EL (cell line): ENCODE measurements around the gene CALML3.
"Not testable (repeated sequence)": the region's sequence is repeated elsewhere in the genome, so short reads cannot be mapped to it uniquely, and the experiment has no call there.

Source experiments
- DNase-seq: peaks from one replicate; pipeline ENCODE4 v3.0.0-alpha.2; 2016

CALML3 gene

GRCh38 chr10:5559022-5559421 lies 34.3 kb downstream of the CALML3 start:
- not testable (repeated sequence) for DNase-seq

GRCh38 chr10:5559642-5560141 lies 34.9 kb downstream of the CALML3 start:
- DNase-seq, result peak; percentile 79

GRCh38 chr10:5560142-5560816 lies 35.5 kb downstream of the CALML3 start:
- no peak for DNase-seq

GRCh38 chr10:5560817-5561703 lies 36.3 kb downstream of the CALML3 start:
- DNase-seq, result no peak

DNA sequence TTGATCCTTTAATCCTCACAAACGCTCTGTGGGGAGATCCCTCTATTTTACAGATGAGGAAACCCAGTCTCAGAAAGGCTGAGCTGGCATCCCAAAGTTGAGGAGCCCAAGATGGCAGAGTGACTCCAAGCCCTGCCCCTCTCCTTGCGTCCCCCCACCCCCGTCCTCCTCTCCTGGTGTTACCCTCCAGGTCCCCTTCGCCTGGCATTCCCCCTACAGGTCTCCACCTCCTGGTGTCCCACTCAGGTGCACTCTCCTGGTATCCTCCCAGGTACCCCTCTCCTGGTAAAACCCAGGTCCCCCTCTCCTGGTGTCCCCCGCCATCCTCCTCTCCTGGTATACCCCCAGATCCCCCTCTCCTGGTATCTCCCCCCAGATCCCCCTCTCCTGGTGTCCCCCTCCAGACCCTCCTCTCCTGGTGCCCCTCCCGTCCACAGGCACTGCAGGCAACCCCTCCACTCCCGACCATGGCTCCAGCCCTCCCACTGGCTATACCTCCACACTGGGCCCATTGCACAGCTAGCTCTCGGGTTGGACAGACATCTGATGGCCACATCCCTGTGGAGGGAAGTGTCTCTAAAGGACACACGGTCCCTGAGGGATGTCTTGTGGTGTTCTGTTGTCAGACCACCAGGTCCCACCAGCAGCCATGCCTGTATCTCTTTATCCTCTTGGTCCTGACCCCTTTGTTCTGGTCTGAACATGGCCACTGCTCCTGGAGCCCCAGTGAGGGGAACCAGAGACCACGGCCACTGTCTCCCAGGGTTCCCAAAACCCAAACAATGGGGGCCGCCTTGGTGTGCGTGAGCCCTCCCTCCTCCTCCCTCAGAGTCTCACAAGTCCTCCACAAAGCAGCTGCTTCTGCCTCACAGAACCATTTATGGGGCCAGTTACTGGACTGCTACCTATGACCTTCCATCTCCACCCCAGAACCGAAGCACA lies 37.2 kb downstream of the CALML3 start:
- DNase-seq, result no peak

GRCh38 chr10:5563321-5563961 lies 38.7 kb downstream of the CALML3 start:
- DNase-seq, result peak; percentile 73

- peak; percentile 78 for DNase-seq
Measured at GRCh38 chr10:5563991-5564536, 39.3 kb downstream of the CALML3 start.

GRCh38 chr10:5564537-5565204 lies 39.9 kb downstream of the CALML3 start:
- DNase-seq, result no peak

GRCh38 chr10:5565205-5565545 lies 40.4 kb downstream of the CALML3 start:
- no peak for DNase-seq

DNA sequence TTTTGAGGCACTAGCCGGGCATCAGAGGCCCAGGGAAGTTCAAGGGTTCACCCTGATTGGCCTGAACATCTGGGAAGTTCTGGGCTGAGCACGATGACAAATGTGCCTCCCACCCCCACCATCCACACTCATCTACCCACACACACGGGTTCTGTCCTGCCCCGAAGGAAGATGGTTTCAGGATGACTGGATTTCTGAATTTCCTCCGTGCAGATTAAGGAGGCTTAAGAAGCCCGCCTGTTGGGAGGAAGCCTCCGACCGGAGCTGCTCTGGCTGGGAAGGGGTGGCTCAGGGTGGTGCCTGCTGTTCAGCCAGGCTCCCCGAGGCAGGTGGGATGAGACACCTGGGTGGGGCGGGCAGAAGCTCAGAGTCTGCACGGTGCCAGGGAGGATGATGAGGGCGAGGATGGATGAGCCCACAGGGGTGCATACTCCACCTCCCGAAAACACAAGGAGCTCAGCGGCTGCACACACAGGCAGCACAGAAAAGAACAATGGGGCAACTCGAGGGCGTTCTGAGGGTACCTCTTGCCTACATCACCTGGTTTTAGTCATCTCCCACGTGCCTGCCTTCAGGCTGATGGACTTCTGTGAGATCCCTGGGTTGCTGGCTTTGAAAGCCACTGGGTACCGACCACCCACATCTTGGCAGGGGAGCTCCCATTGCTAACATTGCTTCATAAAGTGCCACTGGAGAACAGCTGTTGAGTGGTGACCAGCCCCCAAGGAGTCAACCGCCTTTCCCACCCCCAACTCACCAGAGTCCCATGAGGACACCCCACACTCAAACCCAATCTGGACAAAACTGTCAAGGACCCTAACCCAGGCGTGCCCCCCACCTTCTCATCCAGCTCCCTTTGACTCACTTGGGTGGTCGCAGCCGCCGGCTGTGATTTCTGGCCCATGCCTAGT lies 41.2 kb downstream of the CALML3 start:
- peak; percentile 94 for DNase-seq

GRCh38 chr10:5566614-5567013 lies 41.9 kb downstream of the CALML3 start:
- no peak for DNase-seq

- no peak for DNase-seq
Measured at GRCh38 chr10:5567477-5567876, 42.7 kb downstream of the CALML3 start.

- DNase-seq, result no peak
Measured at GRCh38 chr10:5568984-5569383, 44.2 kb downstream of the CALML3 start.

GRCh38 chr10:5569568-5569967 lies 44.8 kb downstream of the CALML3 start:
- DNase-seq, result no peak

DNA sequence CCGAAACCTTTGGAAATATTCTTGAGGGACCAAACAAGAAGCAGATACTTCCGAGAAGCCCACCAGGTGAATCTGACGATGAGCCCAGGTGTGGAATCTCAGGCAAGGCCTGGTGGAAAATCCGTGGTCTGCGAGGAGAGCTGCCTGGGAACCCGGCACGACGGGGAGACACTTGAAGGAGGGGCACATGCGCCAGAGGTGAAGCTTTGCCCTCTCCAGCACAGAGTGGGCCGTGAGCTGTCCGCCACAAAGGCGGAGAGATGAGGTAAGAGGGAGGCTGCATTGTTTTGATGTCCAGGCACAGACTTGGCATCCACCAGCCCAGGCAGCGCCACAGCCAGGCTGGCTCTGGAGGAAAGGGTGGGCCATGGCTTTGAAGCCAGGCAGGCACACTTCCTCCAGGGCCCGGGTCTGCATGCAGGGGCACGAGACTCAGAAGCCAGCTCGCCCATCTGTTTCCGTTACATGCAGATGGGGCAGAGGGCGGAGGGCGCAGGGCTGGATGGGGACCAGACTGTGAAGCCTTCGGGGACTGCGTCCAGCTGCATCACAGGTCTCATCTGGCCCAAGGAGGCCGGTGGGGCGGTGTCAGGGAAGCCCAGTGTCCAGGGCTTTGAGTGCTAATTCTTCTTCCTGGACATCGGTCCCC lies 45.4 kb downstream of the CALML3 start:
- DNase-seq, result no peak

DNA sequence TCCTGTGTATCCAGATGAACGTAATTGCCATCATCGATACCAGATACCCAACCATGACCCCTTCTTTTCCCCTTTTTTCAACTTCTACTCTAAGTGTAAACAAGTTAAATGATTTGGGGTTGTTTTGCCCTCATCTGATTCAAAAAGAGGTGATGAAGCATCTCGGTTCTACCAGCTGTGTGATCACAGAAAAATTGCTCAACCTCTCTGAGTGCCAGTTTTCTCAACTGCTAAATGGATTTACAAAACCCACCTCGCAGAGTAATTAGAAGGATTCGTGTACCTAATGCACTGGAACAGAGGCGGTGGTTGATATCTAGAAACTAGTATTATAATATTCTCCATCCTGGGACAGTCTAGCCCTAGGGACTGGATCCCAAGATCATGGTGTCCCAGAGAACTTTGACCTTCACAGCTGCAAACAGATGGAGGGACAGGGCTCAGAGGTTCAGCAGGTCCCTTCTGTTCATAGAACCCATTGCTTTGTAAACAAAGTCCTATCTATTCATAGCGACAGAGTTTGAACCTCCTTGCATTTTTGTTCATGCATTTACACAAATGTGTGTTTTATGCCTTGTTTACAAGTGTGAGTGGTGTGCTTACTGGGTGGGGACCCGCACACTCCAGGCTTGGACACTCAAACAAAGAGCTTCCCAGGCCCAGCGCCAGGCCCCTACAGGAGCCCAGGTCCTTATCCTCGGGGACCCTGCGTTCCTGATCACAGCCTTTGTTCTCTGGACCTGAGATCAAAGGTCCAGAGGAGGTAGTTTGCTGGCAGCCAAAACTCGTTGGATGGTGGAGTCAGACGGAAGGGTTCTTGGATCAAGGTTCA lies 46.4 kb downstream of the CALML3 start:
- no peak for DNase-seq

DNA sequence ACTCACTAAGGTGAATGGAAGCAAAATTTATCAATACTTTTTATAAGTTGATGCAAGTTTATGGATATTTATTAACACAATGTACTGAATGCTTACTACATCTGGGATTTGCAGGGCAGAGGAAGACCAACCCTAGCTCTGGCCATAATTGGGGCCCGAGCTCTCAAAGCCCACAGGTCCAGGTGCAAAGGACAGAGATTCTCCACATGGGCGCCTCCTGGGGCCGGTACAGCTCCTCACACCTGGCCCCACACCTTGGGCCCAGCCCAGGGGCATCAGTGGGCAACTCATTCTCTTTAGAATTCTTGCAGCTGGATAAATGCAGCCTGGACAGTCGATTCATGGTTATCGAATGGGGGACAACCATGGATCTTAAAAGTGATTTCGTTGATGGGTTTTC lies 47.1 kb downstream of the CALML3 start:
- DNase-seq, result no peak

GRCh38 chr10:5573319-5573950 lies 48.7 kb downstream of the CALML3 start:
- DNase-seq, result no peak
